Breast epithelium (tissue), 4 donors: ENCODE results near the gene DNMBP. TPM values are rescaled to one million over a fixed set of nuclear protein-coding genes. Genes with fewer than 3 reads are reported as not detected.

Experiments
- DNase-seq, 2 donors: peaks; one replicate each; pipeline ENCODE4 v3.0.0-alpha.2; 2019; ENCODE audit warnings: low spot score in 2 of 2
- H3K27ac ChIP-seq, 2 donors: fragments of 200-600 bp; sonication (generic) in 1 of 2; one replicate each; pipeline ENCODE4 v1.5.1; 2016 to 2019; ENCODE audit warnings: mild to moderate bottlenecking in 1 of 2
- H3K27me3 ChIP-seq, 2 donors: fragments of 200-600 bp; sonication (generic) in 1 of 2; one replicate each; pipeline versions ENCODE4 v1.5.1 to v1.6.0; 2017 to 2019; ENCODE audit warnings: control low read depth in 1 of 2, mild to moderate bottlenecking in 1 of 2
- H3K36me3 ChIP-seq: fragments of 200-600 bp; one replicate; pipeline ENCODE4 v1.5.1; 2019
- H3K4me1 ChIP-seq, 2 donors: fragments of 200-600 bp; sonication (generic); one replicate each; pipeline ENCODE4 v1.5.1; 2016 to 2019; ENCODE audit warnings: control low read depth in 1 of 2
- H3K4me3 ChIP-seq, 3 donors: fragments of 200-600 bp; sonication (generic); 1 replicate in 2 of 3; 2 replicates in 1 of 3; pipeline ENCODE4 v1.5.1; 2016 to 2019; ENCODE audit warnings: mild to moderate bottlenecking in 3 of 3, moderate library complexity in 2 of 3
- H3K9me3 ChIP-seq, 2 donors: fragments of 200-600 bp; sonication (generic) in 1 of 2; one replicate each; pipeline ENCODE4 v1.5.1; 2016 to 2019; ENCODE audit warnings: control low read depth in 1 of 2
- POLR2A ChIP-seq: fragments of 450-650 bp; IDR thresholded peaks from one replicate; pipeline ENCODE4 v1.6.1; 2016; ENCODE audit warnings: antibody characterized with exemption, mild to moderate bottlenecking, moderate library complexity
- POLR2AphosphoS5 ChIP-seq, 3 donors: sonication (generic); formaldehyde crosslinking; IDR thresholded peaks; one replicate each; pipeline ENCODE4 v1.6.1; 2017; ENCODE audit warnings: antibody characterized with exemption in 3 of 3
- intact Hi-C: fragments of 100-400 bp; cut with DNase I; formaldehyde crosslinking; loops from one replicate; pipeline ENCODE4 v1.15.1; 2023; ENCODE audit warnings: low total_unique reads
- total RNA-seq, 3 donors: library from RNA; depleted of rRNA; stranded (reverse); fragments of >200 nt; gene quantifications; one replicate each; pipeline ENCODE4 v1.1.0, GENCODE V29; 2016
- TF ChIP-seq, protein P1 (sequence below), 3 donors: fragments of 450-650 bp; IDR thresholded peaks; one replicate each; pipeline ENCODE4 v1.5.1; 2016 to 2017; ENCODE audit warnings: antibody characterized with exemption in 3 of 3, mild to moderate bottlenecking in 3 of 3, moderate library complexity in 3 of 3

The DNMBP gene
- total RNA-seq, 3 donors from 2014 or later, result 15.1 to 20.6 (median 15.5) TPM

DNA sequence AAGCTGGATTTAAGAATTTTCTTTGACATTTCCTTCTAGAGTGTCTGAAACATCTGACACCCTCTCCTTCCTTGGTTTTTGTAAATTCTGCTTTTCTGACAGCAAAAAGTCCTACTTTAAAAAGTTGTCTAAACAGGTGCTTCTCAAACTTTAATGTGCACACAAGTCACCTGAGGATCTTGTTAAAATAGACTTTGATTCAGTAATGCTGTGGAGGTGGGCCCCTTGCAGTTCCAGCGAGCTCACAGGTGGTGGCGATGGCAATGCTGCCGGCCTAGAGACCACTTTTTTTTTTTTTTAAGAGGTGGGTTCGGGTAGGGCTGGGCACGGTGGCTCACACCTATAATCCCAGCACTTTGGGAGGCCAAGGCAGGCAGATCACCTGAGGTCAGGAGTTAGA, 150.2 kb downstream of the DNMBP start:
- Histone ChIP-seq H3K4me1 (no peaks in the 10 kb centered on the region), H3K4me3 (no peak overlapping the region), H3K27ac (no peak overlapping the region), H3K9me3 (no peaks in the 10 kb centered on the region), H3K27me3 (no peaks in the 10 kb centered on the region), H3K36me3 (no peaks in the 10 kb centered on the region)
- intact Hi-C loops, result no loop called here
- no peak for DNase-seq
- TF ChIP-seq POLR2A (no peak), POLR2AphosphoS5 (IDR thresholded peaks at IDR 0.05) (no peak)
- TF ChIP-seq, protein P1, sequence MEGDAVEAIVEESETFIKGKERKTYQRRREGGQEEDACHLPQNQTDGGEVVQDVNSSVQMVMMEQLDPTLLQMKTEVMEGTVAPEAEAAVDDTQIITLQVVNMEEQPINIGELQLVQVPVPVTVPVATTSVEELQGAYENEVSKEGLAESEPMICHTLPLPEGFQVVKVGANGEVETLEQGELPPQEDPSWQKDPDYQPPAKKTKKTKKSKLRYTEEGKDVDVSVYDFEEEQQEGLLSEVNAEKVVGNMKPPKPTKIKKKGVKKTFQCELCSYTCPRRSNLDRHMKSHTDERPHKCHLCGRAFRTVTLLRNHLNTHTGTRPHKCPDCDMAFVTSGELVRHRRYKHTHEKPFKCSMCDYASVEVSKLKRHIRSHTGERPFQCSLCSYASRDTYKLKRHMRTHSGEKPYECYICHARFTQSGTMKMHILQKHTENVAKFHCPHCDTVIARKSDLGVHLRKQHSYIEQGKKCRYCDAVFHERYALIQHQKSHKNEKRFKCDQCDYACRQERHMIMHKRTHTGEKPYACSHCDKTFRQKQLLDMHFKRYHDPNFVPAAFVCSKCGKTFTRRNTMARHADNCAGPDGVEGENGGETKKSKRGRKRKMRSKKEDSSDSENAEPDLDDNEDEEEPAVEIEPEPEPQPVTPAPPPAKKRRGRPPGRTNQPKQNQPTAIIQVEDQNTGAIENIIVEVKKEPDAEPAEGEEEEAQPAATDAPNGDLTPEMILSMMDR (IDR thresholded peaks at IDR 0.05), result no peak

GRCh38 chr10:99858849-99859248, 150.9 kb downstream of the DNMBP start:
- H3K36me3 ChIP-seq, result no peaks in the 10 kb centered on the region
- intact Hi-C loops, result no loop called here

DNA sequence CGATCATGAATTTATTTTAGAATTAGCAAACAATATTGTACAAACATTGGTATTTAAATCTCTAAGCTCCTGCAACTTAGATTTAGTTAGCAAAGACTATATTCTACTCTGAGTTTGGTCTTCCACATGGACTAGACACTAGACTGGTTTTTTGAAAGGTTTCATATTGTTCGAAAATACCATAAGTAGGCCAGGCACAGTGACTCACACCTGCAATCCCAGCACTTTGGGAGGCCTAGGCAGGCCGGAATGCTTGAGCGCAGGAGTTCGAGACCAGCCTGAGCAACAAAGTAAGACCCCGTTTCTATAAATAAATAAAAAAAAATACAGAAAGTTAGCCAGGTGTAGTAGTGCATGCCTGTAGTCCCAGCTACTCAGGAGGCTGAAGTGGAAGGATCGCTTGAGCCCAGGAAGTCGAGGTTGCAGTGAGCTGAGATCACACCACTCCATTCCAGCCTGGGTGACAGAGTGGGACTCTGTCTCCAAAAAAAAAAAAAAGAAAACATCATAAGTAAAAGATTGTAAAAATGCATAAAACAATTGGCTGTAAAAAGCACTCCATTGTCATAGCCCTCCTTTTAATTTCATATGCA, 154.2 kb downstream of the DNMBP start:
- H3K27ac ChIP-seq, result no peak overlapping the region
- no peak overlapping the region for H3K4me3 ChIP-seq
- H3K36me3 ChIP-seq, result no peaks in the 10 kb centered on the region
- no peaks in the 10 kb centered on the region for H3K4me1 ChIP-seq
- TF ChIP-seq, protein P1 (IDR thresholded peaks at IDR 0.05), result no peak
- TF ChIP-seq POLR2A (no peak), POLR2AphosphoS5 (IDR thresholded peaks at IDR 0.05) (no peak)
- no peaks in the 10 kb centered on the region for H3K27me3 ChIP-seq
- intact Hi-C loops, result no loop called here
- no peak for DNase-seq
- no peaks in the 10 kb centered on the region for H3K9me3 ChIP-seq

More at GRCh38 chr10:99858849-99859248, 150.9 kb downstream of the DNMBP start:
- Histone ChIP-seq H3K27me3 (no peaks in the 10 kb centered on the region), H3K4me1 (no peaks in the 10 kb centered on the region), H3K27ac (no peak overlapping the region), H3K4me3 (no peak overlapping the region), H3K9me3 (no peaks in the 10 kb centered on the region)
- DNase-seq, result no peak
- TF ChIP-seq, protein P1 (IDR thresholded peaks at IDR 0.05), result no peak
- TF ChIP-seq POLR2A, result no peak
- no peak for TF ChIP-seq POLR2AphosphoS5 (IDR thresholded peaks at IDR 0.05)

GRCh38 chr10:99854860-99855259, 154.9 kb downstream of the DNMBP start:
- Histone ChIP-seq H3K4me3 (no peak overlapping the region), H3K4me1 (no peaks in the 10 kb centered on the region), H3K27ac (no peak overlapping the region), H3K36me3 (no peaks in the 10 kb centered on the region), H3K9me3 (no peaks in the 10 kb centered on the region), H3K27me3 (no peaks in the 10 kb centered on the region)
- intact Hi-C loops, result no loop called here
- no peak for DNase-seq
- TF ChIP-seq POLR2A, result no peak
- TF ChIP-seq, protein P1 (IDR thresholded peaks at IDR 0.05), result peak in 1 of 3 donors; percentile 29
- no peak for TF ChIP-seq POLR2AphosphoS5 (IDR thresholded peaks at IDR 0.05)

DNA sequence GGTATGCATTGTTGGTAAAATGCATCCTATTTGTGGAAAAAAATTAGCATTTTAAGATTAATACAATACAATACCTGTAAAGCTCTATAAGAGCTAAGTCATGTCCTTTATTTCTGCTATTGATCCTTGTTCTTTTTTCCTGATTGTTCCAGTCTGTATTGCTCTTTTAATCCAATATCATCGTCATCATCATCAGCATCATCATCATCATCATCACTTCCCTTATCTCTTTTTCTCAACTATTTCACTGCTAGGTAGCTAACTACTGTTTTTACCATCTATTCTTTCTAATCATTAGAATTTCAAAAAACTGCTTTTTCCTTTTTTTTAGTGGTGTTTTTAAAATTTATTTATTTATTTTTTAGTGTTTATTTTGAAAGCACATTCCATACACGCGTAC, 156.1 kb downstream of the DNMBP start:
- Histone ChIP-seq H3K27ac (no peak overlapping the region), H3K36me3 (no peaks in the 10 kb centered on the region), H3K27me3 (no peaks in the 10 kb centered on the region), H3K9me3 (no peaks in the 10 kb centered on the region), H3K4me3 (no peak overlapping the region), H3K4me1 (no peaks in the 10 kb centered on the region)
- TF ChIP-seq POLR2A (no peak), POLR2AphosphoS5 (IDR thresholded peaks at IDR 0.05) (no peak)
- TF ChIP-seq, protein P1 (IDR thresholded peaks at IDR 0.05), result no peak
- no peak for DNase-seq
- intact Hi-C loops, result no loop called here
